ENCODE results near the gene PFN1.

DNA sequence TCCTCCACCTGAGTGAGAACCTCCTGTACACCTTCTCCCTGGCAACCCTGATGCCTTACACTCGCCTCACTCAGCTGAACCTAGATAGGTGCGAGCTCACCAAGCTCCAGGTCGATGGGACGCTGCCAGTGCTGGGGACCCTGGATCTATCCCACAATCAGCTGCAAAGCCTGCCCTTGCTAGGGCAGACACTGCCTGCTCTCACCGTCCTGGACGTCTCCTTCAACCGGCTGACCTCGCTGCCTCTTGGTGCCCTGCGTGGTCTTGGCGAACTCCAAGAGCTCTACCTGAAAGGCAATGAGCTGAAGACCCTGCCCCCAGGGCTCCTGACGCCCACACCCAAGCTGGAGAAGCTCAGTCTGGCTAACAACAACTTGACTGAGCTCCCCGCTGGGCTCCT, 15.6 kb downstream of the PFN1 start:
- TF ChIP-seq, protein P1, sequence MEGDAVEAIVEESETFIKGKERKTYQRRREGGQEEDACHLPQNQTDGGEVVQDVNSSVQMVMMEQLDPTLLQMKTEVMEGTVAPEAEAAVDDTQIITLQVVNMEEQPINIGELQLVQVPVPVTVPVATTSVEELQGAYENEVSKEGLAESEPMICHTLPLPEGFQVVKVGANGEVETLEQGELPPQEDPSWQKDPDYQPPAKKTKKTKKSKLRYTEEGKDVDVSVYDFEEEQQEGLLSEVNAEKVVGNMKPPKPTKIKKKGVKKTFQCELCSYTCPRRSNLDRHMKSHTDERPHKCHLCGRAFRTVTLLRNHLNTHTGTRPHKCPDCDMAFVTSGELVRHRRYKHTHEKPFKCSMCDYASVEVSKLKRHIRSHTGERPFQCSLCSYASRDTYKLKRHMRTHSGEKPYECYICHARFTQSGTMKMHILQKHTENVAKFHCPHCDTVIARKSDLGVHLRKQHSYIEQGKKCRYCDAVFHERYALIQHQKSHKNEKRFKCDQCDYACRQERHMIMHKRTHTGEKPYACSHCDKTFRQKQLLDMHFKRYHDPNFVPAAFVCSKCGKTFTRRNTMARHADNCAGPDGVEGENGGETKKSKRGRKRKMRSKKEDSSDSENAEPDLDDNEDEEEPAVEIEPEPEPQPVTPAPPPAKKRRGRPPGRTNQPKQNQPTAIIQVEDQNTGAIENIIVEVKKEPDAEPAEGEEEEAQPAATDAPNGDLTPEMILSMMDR (IDR thresholded peaks at IDR 0.05; ENCODE audit: insufficient read depth, low read depth, low read length), result no peak
- TF ChIP-seq EZH2 (IDR thresholded peaks at IDR 0.05; ENCODE audit: insufficient read depth, low read length), result no peak
